Tibial nerve (tissue), 4 donors: ENCODE measurements around the gene DDX25. TPM values are rescaled to one million over a fixed set of nuclear protein-coding genes. Genes with fewer than 3 reads are reported as not detected.

Experiments
- DNase-seq, 2 donors: peaks; one replicate each; pipeline ENCODE4 v3.0.0-alpha.2; 2019; ENCODE audit warnings: low spot score in 2 of 2
- H3K27ac ChIP-seq, 4 donors: fragments of 200-600 bp; sonication (generic) in 3 of 4; one replicate each; pipeline ENCODE4 v1.5.1; 2017 to 2019; ENCODE audit warnings: mild to moderate bottlenecking in 1 of 4
- H3K27me3 ChIP-seq, 2 donors: fragments of 200-600 bp; sonication (generic) in 1 of 2; one replicate each; pipeline versions ENCODE4 v1.5.1 to v1.6.0; 2017 to 2019
- H3K36me3 ChIP-seq, 3 donors: fragments of 200-600 bp; sonication (generic); one replicate each; pipeline ENCODE4 v1.5.1; 2018 to 2019
- H3K4me1 ChIP-seq, 4 donors: fragments of 200-600 bp; sonication (generic) in 3 of 4; one replicate each; pipeline ENCODE4 v1.5.1; 2017 to 2019
- H3K4me3 ChIP-seq, 4 donors: fragments of 200-600 bp; sonication (generic) in 3 of 4; one replicate each; pipeline ENCODE4 v1.5.1; 2017 to 2019; ENCODE audit warnings: mild to moderate bottlenecking in 1 of 4, moderate library complexity in 1 of 4
- H3K9me3 ChIP-seq, 4 donors: fragments of 200-600 bp; sonication (generic) in 3 of 4; one replicate each; pipeline ENCODE4 v1.5.1; 2017 to 2019
- EP300 ChIP-seq, 2 donors: sonication (generic); formaldehyde crosslinking; IDR thresholded peaks; one replicate each; pipeline ENCODE4 v1.6.1; 2017; ENCODE audit warnings: antibody characterized with exemption in 2 of 2, mild to moderate bottlenecking in 1 of 2
- POLR2A ChIP-seq, 2 donors: fragments of 450-650 bp; IDR thresholded peaks; one replicate each; pipeline ENCODE4 v1.6.1; 2017; ENCODE audit warnings: antibody characterized with exemption in 2 of 2, mild to moderate bottlenecking in 2 of 2, moderate library complexity in 2 of 2
- WGBS, 2 donors: methylation state at CpG; one replicate each; pipeline ENCODE4 v1.1.5; 2018; 5-methylcytosine and 5-hydroxymethylcytosine counted together
- total RNA-seq, 4 donors: library from RNA; depleted of rRNA; stranded (reverse); fragments of >200 nt; gene quantifications; one replicate each; pipeline ENCODE4 v1.1.0, GENCODE V29; 2016
- TF ChIP-seq, protein P1 (sequence below), 5 experiments: fragments of 200-600 bp in 3 of 5; fragments of 450-650 bp in 2 of 5; sonication (generic) in 3 of 5; IDR thresholded peaks; one replicate each; pipeline ENCODE4 v1.5.1; 2016 to 2019; ENCODE audit warnings: antibody characterized with exemption in 5 of 5, mild to moderate bottlenecking in 3 of 5, moderate library complexity in 2 of 5

The DDX25 gene
- total RNA-seq, 4 donors from 2014 or later: 0.30 TPM; not detected in 3

DNA sequence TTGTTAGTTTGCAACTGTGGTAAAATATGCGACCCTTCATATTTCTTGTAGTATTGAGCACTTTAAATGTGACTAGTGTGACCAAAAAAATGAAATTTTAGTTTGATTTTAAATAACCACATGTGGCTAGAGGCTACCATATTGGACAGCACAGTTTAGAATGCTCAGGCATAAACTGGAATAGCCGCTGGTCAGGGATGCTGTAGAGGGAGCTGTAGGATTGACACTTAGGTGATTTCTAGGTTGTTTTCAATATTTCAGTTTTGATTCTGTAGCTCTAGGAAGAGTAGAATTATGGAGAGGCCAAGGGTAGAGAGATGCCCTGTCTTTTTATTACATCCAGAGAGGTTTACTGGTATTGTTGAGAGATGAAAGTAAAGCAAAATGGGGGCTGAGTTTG is 30.7 kb downstream of the DDX25 start:
- TF ChIP-seq POLR2A (IDR thresholded peaks at IDR 0.05) (no peak), EP300 (IDR thresholded peaks at IDR 0.05) (no peak)
- TF ChIP-seq, protein P1, sequence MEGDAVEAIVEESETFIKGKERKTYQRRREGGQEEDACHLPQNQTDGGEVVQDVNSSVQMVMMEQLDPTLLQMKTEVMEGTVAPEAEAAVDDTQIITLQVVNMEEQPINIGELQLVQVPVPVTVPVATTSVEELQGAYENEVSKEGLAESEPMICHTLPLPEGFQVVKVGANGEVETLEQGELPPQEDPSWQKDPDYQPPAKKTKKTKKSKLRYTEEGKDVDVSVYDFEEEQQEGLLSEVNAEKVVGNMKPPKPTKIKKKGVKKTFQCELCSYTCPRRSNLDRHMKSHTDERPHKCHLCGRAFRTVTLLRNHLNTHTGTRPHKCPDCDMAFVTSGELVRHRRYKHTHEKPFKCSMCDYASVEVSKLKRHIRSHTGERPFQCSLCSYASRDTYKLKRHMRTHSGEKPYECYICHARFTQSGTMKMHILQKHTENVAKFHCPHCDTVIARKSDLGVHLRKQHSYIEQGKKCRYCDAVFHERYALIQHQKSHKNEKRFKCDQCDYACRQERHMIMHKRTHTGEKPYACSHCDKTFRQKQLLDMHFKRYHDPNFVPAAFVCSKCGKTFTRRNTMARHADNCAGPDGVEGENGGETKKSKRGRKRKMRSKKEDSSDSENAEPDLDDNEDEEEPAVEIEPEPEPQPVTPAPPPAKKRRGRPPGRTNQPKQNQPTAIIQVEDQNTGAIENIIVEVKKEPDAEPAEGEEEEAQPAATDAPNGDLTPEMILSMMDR (IDR thresholded peaks at IDR 0.05): no peak
- Histone ChIP-seq H3K4me1 (no peaks in the 10 kb centered on the region), H3K4me3 (no peak overlapping the region), H3K36me3 (no peaks in the 10 kb centered on the region), H3K27ac (no peak overlapping the region), H3K27me3 (no peaks in the 10 kb centered on the region), H3K9me3 (no peaks in the 10 kb centered on the region)
- 93 to 94% methylated on average over 2 of the region's 2 CpGs for WGBS, 2 donors
- no peak for DNase-seq

DNA sequence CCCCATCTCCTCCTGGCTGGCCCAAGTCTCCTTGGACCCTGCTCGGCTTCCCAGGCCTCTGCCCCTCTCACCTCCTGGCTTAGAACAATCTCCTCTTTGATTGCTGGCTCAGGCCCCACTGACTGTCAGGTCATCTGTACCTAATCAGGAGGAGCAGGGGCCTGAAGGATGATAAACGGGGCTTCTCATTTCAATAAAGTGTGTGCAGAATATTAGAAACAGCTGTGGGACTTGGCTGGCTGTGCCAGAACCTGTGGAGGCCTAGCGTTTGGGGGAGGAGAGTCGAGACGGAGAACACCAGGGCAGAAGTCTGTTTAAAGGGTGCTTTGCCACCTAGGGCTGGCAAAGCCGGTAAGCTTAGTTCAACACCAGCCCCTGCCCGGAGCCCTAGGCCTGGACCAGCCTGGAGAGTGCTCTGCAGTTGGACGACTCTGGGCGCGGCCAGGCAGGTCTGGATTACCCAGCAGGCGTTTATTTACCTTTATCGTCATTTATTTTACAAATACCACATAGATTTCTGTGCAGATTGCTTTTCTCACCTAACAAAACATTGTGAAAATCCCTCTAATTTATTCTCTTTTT is 31.4 kb downstream of the DDX25 start:
- Histone ChIP-seq H3K36me3 (no peaks in the 10 kb centered on the region), H3K4me3 (no peak overlapping the region), H3K4me1 (no peaks in the 10 kb centered on the region), H3K27ac (no peak overlapping the region), H3K27me3 (no peaks in the 10 kb centered on the region), H3K9me3 (no peaks in the 10 kb centered on the region)
- no peak for DNase-seq
- TF ChIP-seq, protein P1 (IDR thresholded peaks at IDR 0.05): no peak
- TF ChIP-seq EP300 (IDR thresholded peaks at IDR 0.05) (no peak), POLR2A (IDR thresholded peaks at IDR 0.05) (no peak)
- WGBS, 2 donors: 56 to 62% methylated on average over 12 of the region's 12 CpGs

DNA sequence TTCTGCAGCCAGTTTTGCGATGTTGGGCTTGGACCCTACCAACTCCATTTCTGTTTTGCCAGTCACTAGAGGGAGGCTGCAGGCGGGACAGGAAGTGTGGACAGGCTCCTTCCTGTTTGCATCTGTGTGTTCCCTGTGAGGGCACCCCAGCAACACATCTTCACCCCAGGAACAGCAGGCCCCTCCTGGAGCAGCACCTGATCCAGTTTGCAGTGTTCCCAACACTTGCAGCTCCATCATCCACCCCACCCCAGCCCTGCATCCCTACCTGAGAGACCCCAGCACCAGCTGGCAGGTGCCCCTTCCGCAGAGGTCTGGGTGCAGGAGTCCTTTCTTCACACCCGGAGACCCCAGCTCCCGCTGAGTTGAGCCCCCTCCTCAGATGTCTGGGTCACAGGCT is 34.1 kb downstream of the DDX25 start:
- Histone ChIP-seq H3K4me3 (no peak overlapping the region), H3K27ac (no peak overlapping the region), H3K4me1 (no peaks in the 10 kb centered on the region), H3K9me3 (no peaks in the 10 kb centered on the region), H3K27me3 (no peaks in the 10 kb centered on the region), H3K36me3 (no peaks in the 10 kb centered on the region)
- 91 to 95% methylated on average over 5 of the region's 5 CpGs for WGBS, 2 donors
- TF ChIP-seq, protein P1 (IDR thresholded peaks at IDR 0.05): no peak
- TF ChIP-seq EP300 (IDR thresholded peaks at IDR 0.05) (no peak), POLR2A (IDR thresholded peaks at IDR 0.05) (no peak)
- no peak for DNase-seq

DNA sequence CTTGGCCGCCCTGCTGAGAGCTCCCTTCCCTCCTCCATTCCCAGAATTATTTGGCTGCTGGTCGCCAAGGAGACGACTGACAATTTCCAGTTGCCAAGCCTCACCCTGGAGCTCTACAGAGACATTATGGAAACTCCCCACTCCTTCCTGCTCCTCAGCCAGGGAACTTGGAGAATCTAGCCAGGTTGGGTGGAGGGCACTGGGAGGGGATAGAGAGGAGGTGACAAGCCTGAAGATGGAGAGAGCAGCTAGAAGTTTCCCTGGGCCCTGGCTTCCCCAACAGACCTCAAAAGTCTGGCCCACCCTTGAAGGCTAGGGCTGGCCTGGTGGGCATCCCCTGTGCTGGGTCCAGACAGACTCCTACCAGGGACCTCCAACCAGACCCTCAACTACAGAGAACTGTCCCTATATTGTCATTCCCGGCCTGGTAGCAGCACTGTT is 34.8 kb downstream of the DDX25 start:
- Histone ChIP-seq H3K4me1 (no peaks in the 10 kb centered on the region), H3K27ac (no peak overlapping the region), H3K9me3 (no peaks in the 10 kb centered on the region), H3K4me3 (no peak overlapping the region), H3K36me3 (no peaks in the 10 kb centered on the region), H3K27me3 (no peaks in the 10 kb centered on the region)
- TF ChIP-seq, protein P1 (IDR thresholded peaks at IDR 0.05): no peak
- TF ChIP-seq POLR2A (IDR thresholded peaks at IDR 0.05) (no peak), EP300 (IDR thresholded peaks at IDR 0.05) (no peak)
- WGBS, 2 donors: 55 to 60% methylated on average over 4 of the region's 4 CpGs
- DNase-seq: no peak

DNA sequence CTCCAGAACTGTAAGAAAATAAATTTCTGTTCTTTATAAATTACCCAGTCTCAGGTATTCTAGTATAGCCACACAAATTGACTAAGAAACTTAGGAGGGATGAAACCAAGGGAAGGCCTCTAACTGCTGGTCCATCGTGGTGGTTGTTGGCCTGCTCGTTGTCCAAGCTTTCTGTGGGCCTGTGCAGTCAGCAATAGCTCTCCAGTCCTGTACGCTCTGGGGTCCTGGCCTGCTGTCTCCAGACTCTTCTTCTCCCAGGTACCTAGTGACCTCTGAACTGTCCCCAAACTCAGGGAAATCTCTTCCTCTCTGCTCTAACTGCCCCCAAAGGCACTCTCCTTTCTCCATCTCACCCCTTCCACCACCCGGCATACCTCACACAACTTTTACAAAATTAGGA is 35.8 kb downstream of the DDX25 start:
- no peak overlapping the region for H3K4me3 ChIP-seq
- TF ChIP-seq, protein P1 (IDR thresholded peaks at IDR 0.05): no peak
- TF ChIP-seq POLR2A (IDR thresholded peaks at IDR 0.05): no peak
- TF ChIP-seq EP300 (IDR thresholded peaks at IDR 0.05): no peak
- H3K27ac ChIP-seq: no peak overlapping the region
- H3K4me1 ChIP-seq: no peaks in the 10 kb centered on the region
- WGBS, 2 donors: 96 to 99% methylated on average over 4 of the region's 4 CpGs
- H3K36me3 ChIP-seq: no peaks in the 10 kb centered on the region
- no peaks in the 10 kb centered on the region for H3K27me3 ChIP-seq
- no peak for DNase-seq
- H3K9me3 ChIP-seq: no peaks in the 10 kb centered on the region
